Mesenchymal stem cell (in vitro differentiated cells and primary cell): ENCODE data around the gene ADAMTSL3.

Experiments used
- DNase-seq: peaks from one replicate; pipeline ENCODE4 v3.0.0-alpha.2; 2013
- H2AFZ ChIP-seq: one replicate; pipeline ENCODE4 v1.6.1; 2013; ENCODE audit warnings: low read depth, mild to moderate bottlenecking, control low read depth, inconsistent platforms, low read length, moderate library complexity
- H2AK5ac ChIP-seq: 2 replicates; pipeline ENCODE4 v1.6.1; 2013; ENCODE audit warnings: low read length, moderate library complexity, mild to moderate bottlenecking, inconsistent platforms; ENCODE audit not compliant: severe bottlenecking
- H2BK120ac ChIP-seq: one replicate; pipeline ENCODE4 v1.6.1; 2013; ENCODE audit warnings: low read depth, mild to moderate bottlenecking, inconsistent platforms, low read length, moderate library complexity
- H2BK12ac ChIP-seq, 2 experiments: one replicate each; pipeline ENCODE4 v1.6.1; 2013; ENCODE audit warnings: inconsistent platforms in 2 of 2, low read length in 2 of 2, mild to moderate bottlenecking in 2 of 2, moderate library complexity in 2 of 2, control low read depth in 1 of 2
- H2BK15ac ChIP-seq: one replicate; pipeline ENCODE4 v1.6.1; 2013; ENCODE audit warnings: mild to moderate bottlenecking, low read depth, inconsistent platforms; ENCODE audit not compliant: poor library complexity, severe bottlenecking
- H2BK5ac ChIP-seq: 2 replicates; pipeline ENCODE4 v1.6.1; 2013; ENCODE audit warnings: low read depth, mild to moderate bottlenecking, low read length, control low read depth, inconsistent platforms; ENCODE audit not compliant: poor library complexity, severe bottlenecking
- H3K14ac ChIP-seq, 2 experiments: one replicate each; pipeline ENCODE4 v1.6.1; 2013; ENCODE audit warnings: inconsistent platforms in 2 of 2, low read length in 2 of 2, control low read depth in 1 of 2, mild to moderate bottlenecking in 1 of 2, moderate library complexity in 1 of 2
- H3K18ac ChIP-seq, 2 experiments: one replicate each; pipeline ENCODE4 v1.6.1; 2013; ENCODE audit warnings: inconsistent platforms in 2 of 2, low read length in 2 of 2, control low read depth in 1 of 2, low read depth in 1 of 2, mild to moderate bottlenecking in 1 of 2
- H3K23ac ChIP-seq, 2 experiments: one replicate each; pipeline ENCODE4 v1.6.1; 2013; ENCODE audit warnings: inconsistent platforms in 2 of 2, low read length in 2 of 2, mild to moderate bottlenecking in 2 of 2, moderate library complexity in 2 of 2, control low read depth in 1 of 2
- H3K27ac ChIP-seq: 2 replicates; pipeline ENCODE4 v1.5.1; 2013; ENCODE audit warnings: mild to moderate bottlenecking, moderate library complexity, low read length, control low read depth, inconsistent platforms; ENCODE audit not compliant: poor library complexity, severe bottlenecking
- H3K27me3 ChIP-seq, 2 experiments: 2 replicates each; pipeline versions ENCODE4 v1.6.1 to v1.7.0; 2013; ENCODE audit warnings: low read length in 2 of 2, mild to moderate bottlenecking in 2 of 2, moderate library complexity in 2 of 2, control low read depth in 1 of 2, inconsistent platforms in 1 of 2; ENCODE audit not compliant: control insufficient read depth in 1 of 2, insufficient read depth in 1 of 2
- H3K36me3 ChIP-seq, 2 experiments: 2 replicates each; pipeline versions ENCODE4 v1.6.1 to v1.7.0; 2013; ENCODE audit warnings: low read length in 2 of 2, control low read depth in 1 of 2, inconsistent platforms in 1 of 2, low read depth in 1 of 2, mild to moderate bottlenecking in 1 of 2; ENCODE audit not compliant: insufficient read depth in 2 of 2, control insufficient read depth in 1 of 2
- H3K4ac ChIP-seq, 2 experiments: one replicate each; pipeline ENCODE4 v1.6.1; 2013; ENCODE audit warnings: inconsistent platforms in 2 of 2, low read length in 2 of 2, mild to moderate bottlenecking in 2 of 2, moderate library complexity in 2 of 2, control low read depth in 1 of 2, low read depth in 1 of 2
- H3K4me1 ChIP-seq: 2 replicates; pipeline ENCODE4 v1.6.1; 2013; ENCODE audit warnings: low read depth, low read length, control low read depth; ENCODE audit not compliant: control insufficient read depth, insufficient read depth
- H3K4me2 ChIP-seq: 2 replicates; pipeline ENCODE4 v1.6.1; 2013; ENCODE audit warnings: low read length, mild to moderate bottlenecking, inconsistent platforms; ENCODE audit not compliant: poor library complexity, severe bottlenecking
- H3K4me3 ChIP-seq, 2 experiments: 2 replicates each; pipeline versions ENCODE4 v1.5.1 to v1.7.0; 2013; ENCODE audit warnings: low read length in 2 of 2, mild to moderate bottlenecking in 2 of 2, control low read depth in 1 of 2, low read depth in 1 of 2; ENCODE audit not compliant: insufficient read depth in 1 of 2
- H3K79me1 ChIP-seq: replicated peaks from 2 replicates; pipeline ENCODE4 v1.6.1; 2013; ENCODE audit warnings: mild to moderate bottlenecking, control low read depth, low read length, inconsistent platforms; ENCODE audit not compliant: poor library complexity, severe bottlenecking
- H3K9ac ChIP-seq: 2 replicates; pipeline ENCODE4 v1.7.0; 2013; ENCODE audit warnings: mild to moderate bottlenecking, low read length, moderate library complexity
- H3K9me3 ChIP-seq: 2 replicates; pipeline ENCODE4 v1.7.0; 2013; ENCODE audit warnings: mild to moderate bottlenecking, low read length; ENCODE audit not compliant: control insufficient read depth
- H4K8ac ChIP-seq: one replicate; pipeline ENCODE4 v1.6.1; 2013; ENCODE audit warnings: inconsistent platforms, mild to moderate bottlenecking, low read length, moderate library complexity
- H4K91ac ChIP-seq: one replicate; pipeline ENCODE4 v1.6.1; 2013; ENCODE audit warnings: mild to moderate bottlenecking, low read length, inconsistent platforms
- WGBS: methylation state at CpG from one replicate; pipeline ENCODE4 v1.1.7; 2013; ENCODE audit warnings: mixed read lengths; 5-methylcytosine and 5-hydroxymethylcytosine counted together

Gene ADAMTSL3

GRCh38 chr15:83643201-83643600, 10.7 kb upstream of the ADAMTSL3 start:
- no peaks in the 10 kb centered on the region for H3K4me1 ChIP-seq
- H3K18ac ChIP-seq, result no peak overlapping the region
- H2AK5ac ChIP-seq, result no peak overlapping the region
- no peak overlapping the region for H3K14ac ChIP-seq
- no peak overlapping the region for H3K27ac ChIP-seq
- H4K8ac ChIP-seq, result no peak overlapping the region
- H2AFZ ChIP-seq, result no peak overlapping the region
- peaks cover 8% of the 10 kb centered on the region for H3K9me3 ChIP-seq
- no peaks in the 10 kb centered on the region for H3K36me3 ChIP-seq
- H3K27me3 ChIP-seq, result peaks cover 0 to 10% of the 10 kb centered on the region in 2 experiments
- H3K4ac ChIP-seq, result no peak overlapping the region
- no peak overlapping the region for H3K4me3 ChIP-seq
- no peak overlapping the region for H3K9ac ChIP-seq
- no peak overlapping the region for H2BK12ac ChIP-seq
- no peak overlapping the region for H2BK15ac ChIP-seq
- no peak overlapping the region for H3K23ac ChIP-seq
- no peak overlapping the region for H2BK5ac ChIP-seq
- H4K91ac ChIP-seq, result no peak overlapping the region
- H3K4me2 ChIP-seq, result no peak overlapping the region
- DNase-seq, result no peak
- H3K79me1 ChIP-seq, result no peaks in the 10 kb centered on the region
- no peak overlapping the region for H2BK120ac ChIP-seq

- H3K4me2 ChIP-seq, result no peak overlapping the region
- H4K91ac ChIP-seq, result no peak overlapping the region
- no peak overlapping the region for H4K8ac ChIP-seq
- H3K9me3 ChIP-seq, result peaks cover 8% of the 10 kb centered on the region
- H2AFZ ChIP-seq, result no peak overlapping the region
- H3K14ac ChIP-seq, result no peak overlapping the region
- H2BK15ac ChIP-seq, result no peak overlapping the region
- H3K27me3 ChIP-seq, result peaks cover 8 to 16% of the 10 kb centered on the region in 2 experiments
- H3K4me1 ChIP-seq, result no peaks in the 10 kb centered on the region
- H2BK12ac ChIP-seq, result no peak overlapping the region
- no peak overlapping the region for H3K27ac ChIP-seq
- H3K36me3 ChIP-seq, result no peaks in the 10 kb centered on the region
- no peak overlapping the region for H2AK5ac ChIP-seq
- no peak overlapping the region for H3K4me3 ChIP-seq
- H2BK5ac ChIP-seq, result no peak overlapping the region
- no peak overlapping the region for H3K4ac ChIP-seq
- H3K23ac ChIP-seq, result no peak overlapping the region
- no peak overlapping the region for H2BK120ac ChIP-seq
- DNase-seq, result no peak
- WGBS, result 86% methylated on average over 1 of the region's 1 CpG
- H3K9ac ChIP-seq, result no peak overlapping the region
- H3K79me1 ChIP-seq, result no peaks in the 10 kb centered on the region
- H3K18ac ChIP-seq, result no peak overlapping the region
These were observed 9.5 kb upstream of the ADAMTSL3 start for GRCh38 chr15:83644439-83644838.

GRCh38 chr15:83650831-83651230, 3.1 kb upstream of the ADAMTSL3 start:
- H2AK5ac ChIP-seq, result no peak overlapping the region
- H2BK12ac ChIP-seq, result no peak overlapping the region
- no peak overlapping the region for H3K18ac ChIP-seq
- H3K27ac ChIP-seq, result no peak overlapping the region
- no peak overlapping the region for H3K4me3 ChIP-seq
- peaks cover 13% of the 10 kb centered on the region for H3K4me1 ChIP-seq
- H3K27me3 ChIP-seq, result peaks cover 52 to 65% of the 10 kb centered on the region in 2 experiments
- H3K14ac ChIP-seq, result no peak overlapping the region
- H3K4me2 ChIP-seq, result no peak overlapping the region
- H2BK15ac ChIP-seq, result no peak overlapping the region
- H2AFZ ChIP-seq, result no peak overlapping the region
- no peak overlapping the region for H3K23ac ChIP-seq
- H2BK5ac ChIP-seq, result no peak overlapping the region
- H3K9me3 ChIP-seq, result no peaks in the 10 kb centered on the region
- no peak overlapping the region for H4K8ac ChIP-seq
- H2BK120ac ChIP-seq, result no peak overlapping the region
- DNase-seq, result no peak
- no peaks in the 10 kb centered on the region for H3K79me1 ChIP-seq
- no peak overlapping the region for H3K4ac ChIP-seq
- no peaks in the 10 kb centered on the region for H3K36me3 ChIP-seq
- 61% methylated on average over 2 of the region's 2 CpGs for WGBS
- no peak overlapping the region for H3K9ac ChIP-seq
- H4K91ac ChIP-seq, result no peak overlapping the region

- H4K8ac ChIP-seq, result no peak overlapping the region
- no peak overlapping the region for H3K9ac ChIP-seq
- DNase-seq, result no peak
- no peak overlapping the region for H4K91ac ChIP-seq
- no peaks in the 10 kb centered on the region for H3K36me3 ChIP-seq
- no peak overlapping the region for H3K14ac ChIP-seq
- H3K18ac ChIP-seq, result no peak overlapping the region
- no peak overlapping the region for H3K4me2 ChIP-seq
- H2BK15ac ChIP-seq, result no peak overlapping the region
- 90% methylated on average over 3 of the region's 6 CpGs for WGBS
- no peak overlapping the region for H2BK120ac ChIP-seq
- no peak overlapping the region for H2AFZ ChIP-seq
- no peak overlapping the region for H3K4ac ChIP-seq
- H2BK5ac ChIP-seq, result no peak overlapping the region
- H3K27ac ChIP-seq, result no peak overlapping the region
- H2BK12ac ChIP-seq, result no peak overlapping the region
- H3K23ac ChIP-seq, result no peak overlapping the region
- H3K4me1 ChIP-seq, result peaks cover 13% of the 10 kb centered on the region
- H3K4me3 ChIP-seq, result no peak overlapping the region
- no peaks in the 10 kb centered on the region for H3K9me3 ChIP-seq
- H3K79me1 ChIP-seq, result no peaks in the 10 kb centered on the region
- H2AK5ac ChIP-seq, result no peak overlapping the region
- H3K27me3 ChIP-seq, result peaks cover 59 to 71% of the 10 kb centered on the region in 2 experiments
These were observed 2.4 kb upstream of the ADAMTSL3 start for GRCh38 chr15:83651541-83651940.
